ENCODE results near the gene PLXNA4.

PLXNA4 gene

GRCh38 chr7:132295175-132295574, 281.1 kb downstream of the PLXNA4 start:
- H3K9ac ChIP-seq (ENCODE audit: low read depth, low read length), result no peak overlapping the region
- H3K4me1 ChIP-seq (ENCODE audit: control insufficient read depth, insufficient read depth, low read length), result no peaks in the 10 kb centered on the region
- H3K27me3 ChIP-seq (ENCODE audit: control insufficient read depth, insufficient read depth, low read length), result no peaks in the 10 kb centered on the region
- no peaks in the 10 kb centered on the region for H3K36me3 ChIP-seq (ENCODE audit: control insufficient read depth, insufficient read depth, low read length)
- no peaks in the 10 kb centered on the region for H3K9me3 ChIP-seq (ENCODE audit: control insufficient read depth, insufficient read depth, low read length)
- no peak overlapping the region for H3K4me3 ChIP-seq (ENCODE audit: low read depth, low read length)

- Histone ChIP-seq H3K36me3 (ENCODE audit: control insufficient read depth, insufficient read depth, low read length) (no peaks in the 10 kb centered on the region), H3K27me3 (ENCODE audit: control insufficient read depth, insufficient read depth, low read length) (no peaks in the 10 kb centered on the region), H3K4me3 (ENCODE audit: low read depth, low read length) (no peak overlapping the region), H3K9me3 (ENCODE audit: control insufficient read depth, insufficient read depth, low read length) (no peaks in the 10 kb centered on the region), H3K9ac (ENCODE audit: low read depth, low read length) (no peak overlapping the region), H3K4me1 (ENCODE audit: control insufficient read depth, insufficient read depth, low read length) (no peaks in the 10 kb centered on the region)
These were observed 283.5 kb downstream of the PLXNA4 start for GRCh38 chr7:132292803-132293202.

- H3K9ac ChIP-seq (ENCODE audit: low read depth, low read length), result no peak overlapping the region
- no peaks in the 10 kb centered on the region for H3K4me1 ChIP-seq (ENCODE audit: control insufficient read depth, insufficient read depth, low read length)
- no peak overlapping the region for H3K4me3 ChIP-seq (ENCODE audit: low read depth, low read length)
- no peaks in the 10 kb centered on the region for H3K27me3 ChIP-seq (ENCODE audit: control insufficient read depth, insufficient read depth, low read length)
- H3K36me3 ChIP-seq (ENCODE audit: control insufficient read depth, insufficient read depth, low read length), result no peaks in the 10 kb centered on the region
- H3K9me3 ChIP-seq (ENCODE audit: control insufficient read depth, insufficient read depth, low read length), result no peaks in the 10 kb centered on the region
These were observed 284.8 kb downstream of the PLXNA4 start for GRCh38 chr7:132291481-132291880.

GRCh38 chr7:132290021-132290420, 286.2 kb downstream of the PLXNA4 start:
- Histone ChIP-seq H3K27me3 (ENCODE audit: control insufficient read depth, insufficient read depth, low read length) (no peaks in the 10 kb centered on the region), H3K4me3 (ENCODE audit: low read depth, low read length) (no peak overlapping the region), H3K9me3 (ENCODE audit: control insufficient read depth, insufficient read depth, low read length) (no peaks in the 10 kb centered on the region), H3K4me1 (ENCODE audit: control insufficient read depth, insufficient read depth, low read length) (no peaks in the 10 kb centered on the region), H3K36me3 (ENCODE audit: control insufficient read depth, insufficient read depth, low read length) (no peaks in the 10 kb centered on the region), H3K9ac (ENCODE audit: low read depth, low read length) (no peak overlapping the region)

DNA sequence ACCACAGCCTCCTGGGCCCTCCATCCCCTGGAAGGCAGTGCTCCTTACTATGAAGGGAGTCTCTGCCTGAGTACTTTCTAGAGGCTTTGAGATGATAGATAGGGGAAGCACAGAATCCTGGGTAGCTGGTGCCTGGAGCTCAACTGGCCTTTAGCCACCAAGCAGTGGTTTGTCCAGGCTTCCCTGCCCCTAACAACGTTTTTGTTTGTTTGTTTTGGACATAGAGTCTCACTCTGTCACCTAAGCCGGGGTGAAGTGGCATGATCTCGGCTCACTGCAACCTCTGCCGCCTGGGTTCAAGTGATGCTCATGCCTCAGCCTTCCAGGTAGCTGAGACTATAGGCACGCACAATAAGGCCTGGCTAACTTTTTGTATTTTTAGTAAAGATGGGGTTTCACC, 289.4 kb downstream of the PLXNA4 start:
- no peaks in the 10 kb centered on the region for H3K4me1 ChIP-seq (ENCODE audit: control insufficient read depth, insufficient read depth, low read length)
- no peak overlapping the region for H3K4me3 ChIP-seq (ENCODE audit: low read depth, low read length)
- no peaks in the 10 kb centered on the region for H3K27me3 ChIP-seq (ENCODE audit: control insufficient read depth, insufficient read depth, low read length)
- H3K9me3 ChIP-seq (ENCODE audit: control insufficient read depth, insufficient read depth, low read length), result no peaks in the 10 kb centered on the region
- H3K9ac ChIP-seq (ENCODE audit: low read depth, low read length), result no peak overlapping the region
- no peaks in the 10 kb centered on the region for H3K36me3 ChIP-seq (ENCODE audit: control insufficient read depth, insufficient read depth, low read length)

DNA sequence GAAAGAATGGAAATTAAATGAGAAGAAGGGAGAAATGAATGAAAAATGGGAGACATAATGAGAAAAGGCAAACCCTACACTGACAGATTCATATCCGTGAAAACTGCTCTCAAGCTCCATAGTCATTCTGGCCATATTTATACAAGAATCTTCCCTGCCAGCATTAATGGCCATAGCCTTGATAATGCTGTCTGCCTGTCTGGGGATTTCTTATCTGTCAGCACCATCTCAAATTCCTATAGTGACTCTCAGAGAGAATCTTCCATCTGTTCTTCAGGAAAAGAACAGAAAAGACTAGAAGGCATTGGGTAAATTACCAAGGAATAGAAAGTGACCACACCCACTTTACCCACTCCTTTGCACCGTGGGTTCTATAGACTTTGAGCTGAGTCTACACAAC, 295.9 kb downstream of the PLXNA4 start:
- Histone ChIP-seq H3K4me1 (ENCODE audit: control insufficient read depth, insufficient read depth, low read length) (peaks cover 9% of the 10 kb centered on the region), H3K9ac (ENCODE audit: low read depth, low read length) (no peak overlapping the region), H3K27me3 (ENCODE audit: control insufficient read depth, insufficient read depth, low read length) (no peaks in the 10 kb centered on the region), H3K36me3 (ENCODE audit: control insufficient read depth, insufficient read depth, low read length) (no peaks in the 10 kb centered on the region), H3K4me3 (ENCODE audit: low read depth, low read length) (no peak overlapping the region), H3K9me3 (ENCODE audit: control insufficient read depth, insufficient read depth, low read length) (no peaks in the 10 kb centered on the region)

DNA sequence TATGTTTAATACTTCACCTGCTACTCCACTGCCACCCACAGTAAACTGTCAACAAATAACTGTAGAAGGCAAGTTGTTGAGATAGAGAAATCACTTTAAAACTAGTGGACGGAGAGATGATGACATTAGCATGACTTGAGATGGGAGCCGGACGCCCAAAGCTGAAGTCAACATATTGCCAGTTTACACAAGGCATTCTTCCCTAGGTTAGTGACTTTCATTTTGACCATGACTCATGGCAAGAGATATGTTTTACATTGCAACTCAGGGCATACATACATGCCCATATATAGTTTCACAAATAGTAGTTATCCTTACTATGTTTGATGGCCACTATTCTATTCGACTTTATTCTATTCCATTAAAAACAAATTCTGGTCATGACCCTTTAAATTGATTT, 296.6 kb downstream of the PLXNA4 start:
- H3K36me3 ChIP-seq (ENCODE audit: control insufficient read depth, insufficient read depth, low read length), result no peaks in the 10 kb centered on the region
- no peak overlapping the region for H3K4me3 ChIP-seq (ENCODE audit: low read depth, low read length)
- H3K9me3 ChIP-seq (ENCODE audit: control insufficient read depth, insufficient read depth, low read length), result no peaks in the 10 kb centered on the region
- H3K4me1 ChIP-seq (ENCODE audit: control insufficient read depth, insufficient read depth, low read length), result peaks cover 9% of the 10 kb centered on the region
- no peaks in the 10 kb centered on the region for H3K27me3 ChIP-seq (ENCODE audit: control insufficient read depth, insufficient read depth, low read length)
- H3K9ac ChIP-seq (ENCODE audit: low read depth, low read length), result no peak overlapping the region

DNA sequence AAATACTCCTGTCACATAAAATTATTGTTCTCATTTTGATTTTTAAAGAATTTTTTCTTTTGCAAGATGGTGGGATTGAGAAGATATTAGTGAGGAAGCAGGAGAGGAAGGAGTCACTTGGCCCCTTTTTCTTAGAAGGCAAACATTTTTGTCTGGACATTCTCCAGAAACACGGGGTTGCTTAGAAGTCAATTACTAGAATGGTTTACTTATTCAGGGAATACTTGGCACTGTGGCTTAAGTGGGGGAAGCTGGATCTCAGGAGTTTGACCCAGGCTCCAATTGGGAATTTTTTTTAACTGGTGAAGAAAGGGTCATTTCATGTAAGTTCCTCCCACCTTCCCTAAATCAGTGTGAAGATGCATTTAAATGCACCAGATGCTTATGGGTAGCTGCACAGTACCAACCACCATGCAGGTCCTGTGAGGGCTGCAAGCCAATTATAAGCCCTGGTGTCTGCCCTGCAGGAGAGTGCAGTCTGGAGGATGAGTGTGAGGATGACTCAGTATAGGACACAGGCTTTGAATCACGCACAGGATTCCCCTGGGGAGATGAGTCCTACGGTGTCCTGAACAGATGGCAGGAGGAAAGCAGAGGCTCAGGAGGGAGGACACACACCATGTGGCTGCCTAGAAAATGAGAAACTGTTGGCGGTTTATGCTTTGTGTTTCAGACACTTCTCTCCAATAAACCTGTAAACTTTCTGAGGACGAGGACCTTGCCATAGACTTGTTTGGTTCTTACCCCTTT, 299.1 kb downstream of the PLXNA4 start:
- Histone ChIP-seq H3K4me3 (ENCODE audit: low read depth, low read length) (no peak overlapping the region), H3K27me3 (ENCODE audit: control insufficient read depth, insufficient read depth, low read length) (no peaks in the 10 kb centered on the region), H3K9ac (ENCODE audit: low read depth, low read length) (no peak overlapping the region), H3K36me3 (ENCODE audit: control insufficient read depth, insufficient read depth, low read length) (no peaks in the 10 kb centered on the region), H3K9me3 (ENCODE audit: control insufficient read depth, insufficient read depth, low read length) (no peaks in the 10 kb centered on the region), H3K4me1 (ENCODE audit: control insufficient read depth, insufficient read depth, low read length) (peaks cover 9% of the 10 kb centered on the region)

- H3K27me3 ChIP-seq (ENCODE audit: control insufficient read depth, insufficient read depth, low read length), result no peaks in the 10 kb centered on the region
- no peak overlapping the region for H3K4me3 ChIP-seq (ENCODE audit: low read depth, low read length)
- no peaks in the 10 kb centered on the region for H3K9me3 ChIP-seq (ENCODE audit: control insufficient read depth, insufficient read depth, low read length)
- no peaks in the 10 kb centered on the region for H3K36me3 ChIP-seq (ENCODE audit: control insufficient read depth, insufficient read depth, low read length)
- H3K9ac ChIP-seq (ENCODE audit: low read depth, low read length), result no peak overlapping the region
- peaks cover 9% of the 10 kb centered on the region for H3K4me1 ChIP-seq (ENCODE audit: control insufficient read depth, insufficient read depth, low read length)
These were observed 300.0 kb downstream of the PLXNA4 start for GRCh38 chr7:132276234-132276630.

DNA sequence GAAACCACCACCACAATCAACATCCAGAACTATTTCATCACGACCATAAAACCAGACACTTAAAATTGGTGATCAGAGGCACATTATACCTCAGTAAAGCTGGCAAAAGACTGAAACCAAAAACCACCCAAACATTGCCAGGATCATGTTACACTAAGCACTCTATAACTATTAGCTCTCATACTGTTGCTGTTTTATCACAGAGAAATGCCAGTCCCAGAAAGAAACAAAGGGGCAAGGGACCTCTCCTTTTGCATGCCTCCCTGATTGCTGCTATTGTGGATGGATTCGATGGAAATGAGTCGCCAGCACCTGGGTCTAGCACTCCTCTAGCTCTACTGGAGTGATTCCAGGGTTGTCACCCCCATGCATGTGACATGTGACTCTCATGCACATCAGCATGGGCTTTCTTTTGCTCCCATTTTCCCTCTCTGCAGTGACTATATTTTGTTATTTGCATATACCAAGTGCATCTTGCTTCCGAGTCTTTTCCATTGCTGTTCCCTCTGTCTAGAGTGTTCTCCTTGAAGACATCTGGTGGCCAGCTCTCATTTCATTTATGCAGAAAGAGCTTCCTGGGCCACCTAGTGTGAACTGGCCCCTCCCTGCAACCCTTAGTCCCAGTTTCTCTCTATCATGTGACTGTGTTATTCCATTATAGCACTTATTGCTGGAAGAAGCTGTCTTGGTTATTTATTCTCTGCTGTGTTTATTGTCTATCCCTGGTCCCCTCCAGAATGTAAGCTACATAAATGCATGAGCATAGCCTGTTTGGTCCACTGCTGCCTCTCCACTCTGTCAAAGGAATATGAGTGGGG, 300.6 kb downstream of the PLXNA4 start:
- H3K27me3 ChIP-seq (ENCODE audit: control insufficient read depth, insufficient read depth, low read length), result no peaks in the 10 kb centered on the region
- H3K4me1 ChIP-seq (ENCODE audit: control insufficient read depth, insufficient read depth, low read length), result peaks cover 9% of the 10 kb centered on the region
- H3K36me3 ChIP-seq (ENCODE audit: control insufficient read depth, insufficient read depth, low read length), result no peaks in the 10 kb centered on the region
- no peak overlapping the region for H3K4me3 ChIP-seq (ENCODE audit: low read depth, low read length)
- H3K9me3 ChIP-seq (ENCODE audit: control insufficient read depth, insufficient read depth, low read length), result no peaks in the 10 kb centered on the region
- no peak overlapping the region for H3K9ac ChIP-seq (ENCODE audit: low read depth, low read length)

GRCh38 chr7:132272763-132273371, 303.4 kb downstream of the PLXNA4 start:
- Histone ChIP-seq H3K4me3 (ENCODE audit: low read depth, low read length) (no peak overlapping the region), H3K27me3 (ENCODE audit: control insufficient read depth, insufficient read depth, low read length) (no peaks in the 10 kb centered on the region)

DNA sequence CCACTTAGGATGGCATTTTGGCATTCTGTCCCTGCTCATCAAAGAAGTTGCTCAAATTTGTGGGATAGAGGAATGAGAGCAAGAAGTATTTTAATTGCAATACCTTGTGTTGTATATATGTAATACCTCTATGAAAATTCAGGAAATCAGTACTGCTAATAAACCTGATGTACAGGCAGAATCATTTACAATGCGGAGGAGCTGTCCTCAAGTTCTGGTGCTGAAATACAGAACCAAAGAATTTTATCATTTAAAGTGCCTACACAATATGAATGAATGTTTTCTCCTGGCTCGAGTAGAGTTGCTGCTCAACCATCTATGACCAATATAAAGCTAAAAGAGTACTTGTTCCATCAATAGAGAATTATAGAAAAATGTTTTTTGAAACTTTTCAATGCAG, 305.8 kb downstream of the PLXNA4 start:
- peaks cover under 1% of the 10 kb centered on the region for H3K4me1 ChIP-seq (ENCODE audit: control insufficient read depth, insufficient read depth, low read length)
- no peak overlapping the region for H3K4me3 ChIP-seq (ENCODE audit: low read depth, low read length)
- no peaks in the 10 kb centered on the region for H3K27me3 ChIP-seq (ENCODE audit: control insufficient read depth, insufficient read depth, low read length)
- no peaks in the 10 kb centered on the region for H3K36me3 ChIP-seq (ENCODE audit: control insufficient read depth, insufficient read depth, low read length)
- no peaks in the 10 kb centered on the region for H3K9me3 ChIP-seq (ENCODE audit: control insufficient read depth, insufficient read depth, low read length)
- no peak overlapping the region for H3K9ac ChIP-seq (ENCODE audit: low read depth, low read length)

More at GRCh38 chr7:132272763-132273371, 303.4 kb downstream of the PLXNA4 start:
- Histone ChIP-seq H3K9me3 (ENCODE audit: control insufficient read depth, insufficient read depth, low read length) (no peaks in the 10 kb centered on the region), H3K9ac (ENCODE audit: low read depth, low read length) (no peak overlapping the region), H3K36me3 (ENCODE audit: control insufficient read depth, insufficient read depth, low read length) (no peaks in the 10 kb centered on the region), H3K4me1 (ENCODE audit: control insufficient read depth, insufficient read depth, low read length) (peaks cover 9% of the 10 kb centered on the region)
